22Rv1 (cell line): ENCODE measurements around the gene WDFY2.
A peak's percentile ranks its signal among the peaks of the same experiment; 100 is the strongest.

Experiments used
- H3K27ac ChIP-seq: fragments of 450-650 bp; 2 replicates; pipeline ENCODE4 v1.5.1; 2017
- ZFX ChIP-seq: fragments of 450-650 bp; IDR thresholded peaks from 2 replicates; pipeline ENCODE4 v1.6.1; 2017; ENCODE audit warnings: antibody characterized with exemption, borderline replicate concordance
- TF ChIP-seq, protein P1 (sequence below): fragments of 450-650 bp; IDR thresholded peaks from 2 replicates; pipeline ENCODE4 v1.5.1; 2017; ENCODE audit warnings: mild to moderate bottlenecking

WDFY2 gene

GRCh38 chr13:51781246-51782022 is 197.2 kb downstream of the WDFY2 start:
- no peak for TF ChIP-seq ZFX
- TF ChIP-seq, protein P1, sequence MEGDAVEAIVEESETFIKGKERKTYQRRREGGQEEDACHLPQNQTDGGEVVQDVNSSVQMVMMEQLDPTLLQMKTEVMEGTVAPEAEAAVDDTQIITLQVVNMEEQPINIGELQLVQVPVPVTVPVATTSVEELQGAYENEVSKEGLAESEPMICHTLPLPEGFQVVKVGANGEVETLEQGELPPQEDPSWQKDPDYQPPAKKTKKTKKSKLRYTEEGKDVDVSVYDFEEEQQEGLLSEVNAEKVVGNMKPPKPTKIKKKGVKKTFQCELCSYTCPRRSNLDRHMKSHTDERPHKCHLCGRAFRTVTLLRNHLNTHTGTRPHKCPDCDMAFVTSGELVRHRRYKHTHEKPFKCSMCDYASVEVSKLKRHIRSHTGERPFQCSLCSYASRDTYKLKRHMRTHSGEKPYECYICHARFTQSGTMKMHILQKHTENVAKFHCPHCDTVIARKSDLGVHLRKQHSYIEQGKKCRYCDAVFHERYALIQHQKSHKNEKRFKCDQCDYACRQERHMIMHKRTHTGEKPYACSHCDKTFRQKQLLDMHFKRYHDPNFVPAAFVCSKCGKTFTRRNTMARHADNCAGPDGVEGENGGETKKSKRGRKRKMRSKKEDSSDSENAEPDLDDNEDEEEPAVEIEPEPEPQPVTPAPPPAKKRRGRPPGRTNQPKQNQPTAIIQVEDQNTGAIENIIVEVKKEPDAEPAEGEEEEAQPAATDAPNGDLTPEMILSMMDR, result peak; percentile 33
- H3K27ac ChIP-seq, result no peak overlapping the region

DNA sequence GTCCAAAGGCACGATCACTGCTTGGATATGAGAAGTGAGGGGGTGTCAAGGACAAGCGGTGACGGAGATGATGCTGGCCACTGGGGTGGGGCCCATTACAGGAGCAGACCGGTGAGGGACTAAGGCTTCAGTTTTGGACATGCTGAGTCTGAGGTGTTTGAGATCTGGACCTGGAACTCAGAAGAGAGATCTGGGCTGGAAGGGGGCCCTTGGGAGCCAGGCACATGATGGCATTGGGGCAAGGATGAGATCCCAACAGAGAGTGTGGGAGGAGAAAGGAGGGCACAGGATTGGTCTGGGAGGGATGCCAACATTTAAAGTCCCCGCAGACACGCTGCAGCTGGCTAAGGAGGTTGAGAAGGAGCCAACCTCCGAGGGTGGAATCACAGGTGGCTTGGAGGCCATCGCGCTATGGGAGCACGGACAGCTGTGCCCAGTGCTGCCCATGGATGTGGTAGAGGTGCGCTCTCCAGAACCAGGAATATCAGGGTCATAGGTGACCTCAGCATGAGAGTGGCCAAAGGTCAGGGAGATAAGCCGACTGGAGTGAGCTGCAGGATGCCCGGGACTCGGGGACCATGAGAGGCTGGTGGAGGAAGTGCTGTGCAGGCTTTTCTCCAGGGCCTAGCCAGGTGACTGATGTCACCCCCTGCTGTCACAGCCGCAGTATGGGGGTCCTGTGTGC is 197.9 kb downstream of the WDFY2 start:
- no peak overlapping the region for H3K27ac ChIP-seq
- TF ChIP-seq ZFX, result no peak
- TF ChIP-seq, protein P1, result no peak

DNA sequence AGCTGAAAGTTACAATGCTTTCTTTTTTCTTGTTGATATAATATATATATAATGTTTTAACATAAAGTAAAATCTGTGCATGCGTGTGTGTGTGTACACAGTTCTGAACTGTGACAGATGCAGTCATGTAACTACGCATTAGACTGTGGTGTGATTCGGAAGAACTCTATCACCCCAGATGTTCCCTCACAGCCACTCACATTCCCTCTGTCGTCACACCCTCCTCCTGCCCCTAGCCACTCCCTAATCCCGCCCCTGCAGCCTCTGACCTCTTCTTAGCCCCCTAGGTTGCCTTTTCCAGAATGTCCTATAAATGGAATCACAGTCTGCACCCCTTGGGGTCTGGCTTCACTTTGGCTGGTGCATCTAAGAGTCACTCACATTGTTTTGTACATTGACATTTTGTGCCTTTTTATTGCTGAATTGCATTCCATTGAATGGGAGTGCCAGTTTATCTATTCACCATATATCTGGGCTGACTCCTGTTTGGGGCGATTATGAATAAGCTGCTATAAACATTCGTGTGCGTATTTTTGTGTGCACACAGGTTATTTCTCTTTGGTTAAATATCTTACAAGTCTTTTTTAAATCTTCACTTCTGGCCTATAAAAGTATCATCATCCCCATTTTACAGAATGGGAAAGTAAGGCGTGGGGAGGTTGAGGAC is 199.3 kb downstream of the WDFY2 start:
- TF ChIP-seq, protein P1, result no peak
- no peak for TF ChIP-seq ZFX
- no peak overlapping the region for H3K27ac ChIP-seq

GRCh38 chr13:51784097-51784496 is 199.8 kb downstream of the WDFY2 start:
- TF ChIP-seq ZFX, result no peak
- TF ChIP-seq, protein P1, result no peak
- H3K27ac ChIP-seq, result no peak overlapping the region

DNA sequence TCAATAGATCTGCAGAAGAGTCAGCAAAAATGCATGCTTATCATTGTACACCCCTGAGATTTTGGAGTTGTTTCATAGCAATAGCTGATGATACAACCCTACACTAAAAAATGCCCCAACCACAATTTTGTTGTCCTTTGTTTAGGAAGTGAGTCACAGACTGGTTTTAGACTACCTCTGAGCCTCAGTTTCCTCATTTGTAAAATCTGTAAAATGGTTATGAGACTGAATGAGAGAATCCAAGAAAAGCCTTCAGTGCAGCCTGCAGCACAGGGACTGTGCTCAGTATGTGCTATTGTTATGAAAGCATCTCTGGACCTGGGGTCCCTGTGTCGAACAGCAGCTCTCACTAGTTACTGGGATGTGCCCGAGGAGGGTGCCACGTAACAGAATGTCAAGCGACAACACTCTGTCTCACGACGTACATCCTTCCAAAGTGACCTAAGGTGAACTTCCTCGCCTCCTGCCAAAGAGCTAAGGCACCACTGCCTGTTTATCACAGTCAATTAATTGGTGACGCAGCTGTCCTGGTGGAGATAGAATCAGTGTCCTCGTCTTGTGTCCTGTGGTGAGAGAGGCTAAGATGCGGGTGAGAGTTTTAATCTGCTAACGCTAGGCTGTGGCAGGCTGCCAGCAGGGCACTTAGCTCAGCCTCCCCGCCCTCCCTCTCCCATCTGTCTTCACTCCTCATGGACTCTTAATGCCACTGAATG is 201.6 kb downstream of the WDFY2 start:
- no peak overlapping the region for H3K27ac ChIP-seq
- TF ChIP-seq, protein P1, result no peak

DNA sequence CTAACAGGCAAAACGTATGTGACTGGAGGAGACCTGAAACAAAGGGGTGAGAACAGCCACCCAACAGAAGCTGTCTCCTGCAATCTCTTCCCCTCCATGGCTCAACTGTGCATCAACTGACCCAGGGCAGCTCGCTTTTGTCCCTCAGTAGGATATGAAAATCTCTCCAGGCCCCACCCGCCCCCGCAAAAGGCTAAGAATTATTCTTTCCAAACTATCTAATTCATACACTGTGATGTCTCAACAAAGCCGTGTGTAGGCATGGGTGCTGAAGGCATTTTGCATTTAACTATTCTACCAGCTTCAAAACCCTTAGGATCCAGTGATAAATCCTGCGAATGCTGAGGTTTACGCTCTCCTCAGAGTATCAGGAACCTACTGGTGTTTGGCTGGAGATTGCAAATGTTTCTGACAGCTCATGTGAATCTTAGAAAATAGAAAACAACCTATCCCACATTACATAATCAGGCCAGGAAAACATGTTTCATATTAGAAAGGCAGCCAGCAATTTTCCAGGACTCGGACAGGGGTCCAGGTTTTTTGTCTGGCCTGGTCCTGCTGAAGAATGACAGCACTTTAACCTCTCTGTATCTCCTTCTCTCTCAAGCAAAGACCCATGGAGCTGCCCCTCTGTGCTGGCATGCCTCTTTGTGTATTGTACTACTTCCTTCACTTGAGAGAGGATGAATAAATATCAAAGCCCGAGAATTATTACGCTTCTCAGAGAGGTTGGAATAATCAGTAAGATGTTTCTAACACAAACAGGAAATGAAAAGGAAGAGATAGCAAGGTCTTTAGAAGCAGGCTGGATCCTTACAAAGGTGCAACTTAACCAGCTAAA is 202.4 kb downstream of the WDFY2 start:
- no peak overlapping the region for H3K27ac ChIP-seq
- TF ChIP-seq ZFX, result no peak
- TF ChIP-seq, protein P1, result no peak
